Measurements from ENCODE around the gene RGS7.
"Not testable (repeated sequence)": the region's sequence is repeated elsewhere in the genome, so short reads cannot be mapped to it uniquely, and the experiment has no call there.

RGS7 gene

DNA sequence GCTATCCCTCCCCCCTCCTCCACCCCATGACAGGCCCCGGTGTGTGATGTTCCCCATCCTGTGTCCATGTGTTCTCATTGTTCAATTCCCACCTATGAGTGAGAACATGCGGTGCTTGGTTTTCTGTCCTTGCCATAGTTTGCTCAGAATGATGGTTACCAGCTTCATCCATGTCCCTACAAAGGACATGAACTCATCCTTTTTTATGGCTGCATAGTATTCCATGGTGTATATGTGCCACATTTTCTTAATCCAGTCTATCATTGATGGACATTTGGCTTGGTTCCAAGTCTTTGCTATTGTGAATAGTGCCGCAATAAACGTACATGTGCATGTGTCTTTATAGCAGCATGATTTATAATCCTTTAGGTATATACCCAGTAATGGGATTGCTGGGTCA lies 461.6 kb downstream of the RGS7 start:
- FAIRE-seq, result not testable (repeated sequence)

DNA sequence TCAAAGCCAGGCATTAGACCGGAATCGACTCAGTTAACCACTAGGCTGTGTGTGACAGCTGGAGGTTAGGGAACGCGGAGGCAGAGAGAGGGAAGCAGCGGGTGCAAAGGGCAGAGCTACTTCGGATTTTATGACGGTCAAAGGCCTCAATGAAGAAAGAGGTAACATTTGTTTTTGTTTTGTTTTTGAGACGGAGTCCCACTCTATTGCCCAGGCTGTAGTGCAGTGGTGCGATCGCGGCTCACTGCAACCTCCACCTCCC lies 468.3 kb downstream of the RGS7 start:
- no peak for FAIRE-seq

DNA sequence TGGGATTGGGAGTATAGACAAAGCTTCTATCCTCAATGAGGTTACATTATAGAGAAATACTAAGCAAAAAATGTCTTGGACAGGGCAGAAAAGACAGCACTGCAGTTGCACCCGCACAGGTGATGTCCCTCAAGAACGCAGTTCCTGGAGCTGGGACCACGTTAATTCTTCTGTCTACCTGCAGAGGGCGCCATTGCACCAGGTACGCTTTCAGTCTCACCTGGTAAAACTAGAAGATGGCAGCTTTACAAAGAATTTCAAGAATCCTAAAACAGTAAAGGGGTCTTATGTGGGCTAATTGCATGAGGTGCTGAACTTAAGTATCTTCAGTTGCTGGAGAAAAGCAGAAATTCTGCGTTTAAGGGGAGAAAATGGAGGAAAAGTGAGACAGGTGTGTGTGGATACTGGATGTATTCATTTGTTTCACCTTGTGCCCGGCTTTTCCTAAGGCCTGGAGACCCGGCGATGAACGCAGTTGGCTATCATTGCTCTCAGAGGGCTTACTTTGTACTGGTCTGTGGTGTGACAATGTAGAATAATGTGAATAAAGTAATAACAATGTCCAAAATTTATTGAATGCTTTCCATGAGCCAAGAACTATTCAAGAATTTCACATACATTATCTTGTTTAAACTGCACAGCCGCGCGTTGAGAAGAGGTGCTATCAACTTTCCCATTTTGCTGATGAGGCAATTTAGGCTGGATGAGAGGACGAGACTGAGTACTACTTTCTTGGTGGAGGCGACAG lies 468.8 kb downstream of the RGS7 start:
- no peak for FAIRE-seq

DNA sequence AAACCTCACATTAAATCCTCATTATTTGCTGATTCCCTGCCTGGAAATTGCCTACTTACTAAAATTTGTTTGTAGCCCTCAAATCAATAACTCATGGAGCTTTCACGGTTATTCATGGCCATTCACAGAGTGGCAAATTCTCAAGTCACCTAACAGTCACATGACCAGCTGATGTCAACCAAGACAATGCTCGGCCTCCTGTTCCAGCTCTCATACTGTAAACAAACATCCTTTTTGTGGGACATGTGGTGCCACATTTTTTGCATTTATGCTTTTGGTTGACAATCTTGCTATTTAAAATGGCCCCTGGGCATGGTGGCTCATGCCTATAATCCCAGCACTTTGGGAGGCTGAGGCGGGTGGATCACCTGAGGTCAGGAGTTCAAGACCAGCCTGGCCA lies 473.5 kb downstream of the RGS7 start:
- FAIRE-seq, result no peak

DNA sequence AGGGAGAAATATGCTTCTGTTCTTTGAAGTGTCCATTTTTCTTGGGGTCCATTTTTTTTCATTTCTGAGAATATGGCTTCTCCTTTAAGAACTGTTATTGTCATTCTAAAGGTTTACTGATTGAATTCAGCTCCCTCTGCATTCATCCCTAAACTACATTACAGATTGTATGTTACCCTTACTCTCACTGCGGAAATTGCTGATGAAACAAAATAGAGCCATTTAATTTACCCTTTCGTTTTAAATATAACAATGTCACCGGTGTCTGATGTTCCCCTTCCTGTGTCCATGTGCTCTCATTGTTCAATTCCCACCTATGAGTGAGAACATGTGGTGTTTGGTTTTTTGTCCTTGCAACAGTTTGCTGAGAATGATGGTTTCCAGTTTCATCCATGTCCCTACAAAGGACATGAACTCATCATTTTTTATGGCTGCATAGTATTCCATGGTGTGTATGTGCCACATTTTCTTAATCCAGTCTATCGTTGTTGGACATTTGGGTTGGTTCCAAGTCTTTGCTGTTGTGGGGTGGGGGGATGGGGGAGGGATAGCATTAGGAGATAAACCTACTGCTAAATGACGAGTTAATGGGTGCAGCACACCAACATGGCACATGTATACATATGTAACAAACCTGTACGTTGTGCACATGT lies 474.2 kb downstream of the RGS7 start:
- not testable (repeated sequence) for FAIRE-seq

DNA sequence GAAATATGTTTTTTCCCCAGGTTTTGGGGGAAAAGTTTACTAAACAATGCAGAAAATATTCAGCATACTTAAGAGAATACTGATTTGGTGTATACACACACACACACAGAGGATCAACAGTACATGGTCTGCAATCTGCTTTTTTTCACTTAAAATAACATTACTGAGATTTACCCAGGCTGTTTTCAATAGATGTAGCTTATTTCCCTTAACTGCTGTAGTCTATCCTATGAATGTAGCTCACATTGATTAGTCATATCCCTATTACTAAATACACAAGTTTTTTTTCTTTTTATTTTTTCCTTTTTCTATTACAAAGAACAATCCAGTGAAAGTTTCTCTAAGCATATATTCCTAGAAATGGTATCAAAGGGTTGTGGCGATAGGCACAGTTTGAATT lies 478.4 kb downstream of the RGS7 start:
- FAIRE-seq, result no peak

DNA sequence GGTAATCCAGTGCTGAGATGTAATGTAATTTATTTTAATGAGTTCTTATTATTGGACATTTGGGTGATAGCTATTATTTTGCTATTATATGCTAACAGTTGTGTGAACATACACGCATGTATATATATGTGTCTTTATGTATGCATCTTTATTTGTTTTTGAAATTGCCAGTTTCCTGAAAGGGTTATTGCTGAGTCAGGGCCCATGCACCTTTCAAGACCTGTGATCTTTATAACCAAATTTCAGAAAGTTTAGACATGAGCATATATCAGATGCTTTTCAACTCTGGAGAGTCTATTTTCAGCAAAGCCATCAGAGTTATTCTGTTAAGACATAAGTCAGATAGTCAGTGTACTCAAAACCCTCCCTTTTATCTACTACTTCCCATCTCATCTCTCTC lies 479.4 kb downstream of the RGS7 start:
- no peak for FAIRE-seq

DNA sequence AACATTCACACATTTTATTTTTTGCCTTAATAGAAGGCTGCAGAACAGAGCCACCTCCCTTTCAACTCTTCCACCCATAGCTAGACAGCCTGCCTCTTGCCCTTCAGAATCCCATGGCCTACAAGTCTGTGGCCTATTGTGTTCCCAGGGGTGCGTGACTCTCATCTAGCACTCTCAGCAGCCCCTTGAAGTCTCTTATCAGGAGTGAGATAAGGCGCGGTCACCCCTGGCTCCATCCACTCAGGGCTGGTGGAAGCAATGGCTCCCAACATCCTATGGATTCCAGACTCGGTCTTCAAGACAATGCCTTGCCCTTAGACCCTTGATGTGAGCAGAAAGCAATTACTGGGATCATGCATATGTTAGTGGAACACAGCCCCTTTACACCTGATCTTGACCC lies 480.9 kb downstream of the RGS7 start:
- FAIRE-seq, result no peak

DNA sequence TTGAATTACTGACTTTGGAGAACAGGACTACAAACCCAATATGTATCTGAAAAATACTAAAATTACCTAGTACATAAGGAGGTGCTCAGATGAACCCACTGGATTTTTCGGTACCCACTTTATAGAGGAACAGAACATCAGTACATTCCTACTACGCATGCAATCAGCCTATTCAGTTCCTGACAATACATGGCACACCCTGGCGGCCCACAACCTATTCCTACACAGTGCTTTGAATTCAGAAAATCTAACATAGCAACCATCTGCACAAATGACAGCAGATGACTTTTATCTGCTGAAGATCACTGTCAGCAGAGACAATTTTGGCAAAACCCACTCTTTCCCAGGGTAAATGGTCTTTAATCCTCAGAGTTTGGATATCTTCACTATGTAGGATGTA lies 487.9 kb downstream of the RGS7 start:
- FAIRE-seq, result no peak

DNA sequence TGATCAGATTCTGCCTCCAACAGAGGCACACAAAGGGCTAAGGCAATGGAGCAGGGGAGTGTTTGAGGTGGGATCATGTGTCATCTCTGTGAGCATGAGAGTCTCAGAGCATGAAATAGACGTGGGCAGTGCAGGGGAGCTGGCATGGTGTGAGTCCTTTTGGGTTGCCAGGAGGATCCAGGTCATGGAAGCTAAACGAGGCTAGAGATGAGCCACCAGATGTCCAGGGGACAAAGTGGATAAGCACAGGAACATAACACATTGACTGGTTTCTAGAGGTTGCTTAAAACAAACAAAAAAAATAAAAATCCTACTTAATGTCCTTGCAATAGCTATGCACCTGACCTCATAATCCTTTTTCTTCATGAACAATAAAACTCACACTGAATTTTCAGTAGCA lies 490.3 kb downstream of the RGS7 start:
- no peak for FAIRE-seq

DNA sequence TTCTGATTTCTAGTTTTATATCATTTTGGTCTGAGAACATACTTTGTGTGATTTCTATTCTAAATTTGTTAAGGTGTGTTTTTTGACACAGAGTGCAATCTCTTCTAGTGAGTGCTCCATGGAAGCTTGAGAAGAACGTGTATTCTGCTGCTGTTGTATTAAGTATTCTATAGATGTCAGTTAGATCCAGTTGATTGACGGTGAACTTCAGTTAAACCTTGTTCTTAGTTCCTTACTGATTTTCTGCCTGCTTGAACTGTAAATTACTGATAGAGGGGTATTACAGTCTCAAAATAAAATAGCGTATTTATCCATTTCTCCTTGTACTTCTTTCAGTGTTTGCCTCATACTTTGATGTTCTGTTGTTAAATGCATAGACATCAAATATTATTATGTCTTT lies 497.0 kb downstream of the RGS7 start:
- no peak for FAIRE-seq

DNA sequence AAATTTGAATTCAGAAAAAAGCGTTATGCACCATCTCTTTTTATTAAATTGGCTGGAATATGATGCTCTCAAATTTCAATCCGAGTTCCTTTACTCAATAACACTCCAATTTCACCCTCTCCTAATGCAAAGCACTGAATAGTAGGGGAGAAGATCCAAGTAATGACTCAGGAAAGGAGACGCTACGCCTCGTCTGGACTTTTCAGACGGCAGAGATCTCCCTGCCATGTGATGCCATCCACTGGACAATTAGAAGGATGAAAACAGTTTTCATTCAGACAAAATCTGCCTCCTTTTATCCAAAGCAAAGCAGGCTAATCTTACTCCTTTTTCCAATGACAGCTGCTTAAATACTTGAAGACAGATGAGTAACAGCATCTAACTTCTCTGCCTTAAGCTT lies 502.6 kb downstream of the RGS7 start:
- FAIRE-seq, result no peak

DNA sequence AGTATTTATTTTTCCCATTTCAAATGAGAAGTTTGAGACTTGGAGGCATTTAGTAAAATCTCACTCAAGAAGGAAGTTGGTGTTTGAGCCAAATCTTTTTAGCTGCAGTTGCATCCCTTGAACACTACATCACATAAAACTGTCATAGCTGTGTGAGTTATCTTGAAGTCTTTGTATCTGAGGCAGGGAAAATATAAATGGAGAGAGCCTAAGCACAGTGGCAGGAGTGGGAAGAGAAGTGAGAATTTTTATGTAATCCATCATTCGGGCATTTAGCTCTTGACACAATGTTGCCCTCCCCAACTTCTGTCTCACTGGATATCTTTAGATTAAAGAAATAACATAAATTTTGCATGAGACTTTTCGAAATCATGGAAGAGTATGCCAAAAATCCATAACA lies 509.7 kb downstream of the RGS7 start:
- no peak for FAIRE-seq

DNA sequence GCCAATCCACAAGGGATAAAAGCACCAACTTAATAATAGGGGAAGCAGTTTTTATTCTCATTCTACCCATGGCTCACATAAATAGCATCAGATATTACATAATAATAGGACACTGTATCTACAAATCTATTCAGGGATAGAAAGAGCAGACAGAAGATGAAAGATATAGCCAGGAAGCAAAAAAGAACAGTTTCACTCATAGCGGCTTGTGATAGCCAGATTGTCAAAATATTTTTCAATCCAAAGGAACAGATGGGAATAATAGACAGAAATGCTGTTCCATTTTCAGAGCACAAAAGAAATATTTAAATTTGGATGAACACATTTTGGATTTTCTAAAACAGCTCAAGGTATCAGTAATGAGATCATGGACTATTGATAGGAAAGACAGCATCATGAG lies 512.5 kb downstream of the RGS7 start:
- no peak for FAIRE-seq

DNA sequence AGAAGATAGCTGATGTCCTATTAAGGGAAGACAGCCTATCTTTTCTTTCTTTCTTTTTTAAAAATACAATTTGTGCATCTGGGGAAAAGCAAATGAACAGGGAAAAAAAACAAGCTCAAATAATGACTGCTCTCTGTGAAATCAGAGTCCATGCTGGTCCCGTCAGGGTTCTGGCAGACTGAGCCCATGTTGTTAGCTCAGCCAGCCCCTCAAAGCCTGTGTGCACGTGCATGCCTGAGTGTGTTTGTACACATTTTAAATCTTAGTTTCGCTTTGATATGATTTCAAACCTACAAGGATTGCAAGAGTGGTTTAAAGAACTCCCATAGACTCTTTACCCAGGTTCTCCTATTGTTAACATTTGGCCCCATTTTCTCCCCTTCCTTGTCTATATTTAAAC lies 513.2 kb downstream of the RGS7 start:
- no peak for FAIRE-seq

DNA sequence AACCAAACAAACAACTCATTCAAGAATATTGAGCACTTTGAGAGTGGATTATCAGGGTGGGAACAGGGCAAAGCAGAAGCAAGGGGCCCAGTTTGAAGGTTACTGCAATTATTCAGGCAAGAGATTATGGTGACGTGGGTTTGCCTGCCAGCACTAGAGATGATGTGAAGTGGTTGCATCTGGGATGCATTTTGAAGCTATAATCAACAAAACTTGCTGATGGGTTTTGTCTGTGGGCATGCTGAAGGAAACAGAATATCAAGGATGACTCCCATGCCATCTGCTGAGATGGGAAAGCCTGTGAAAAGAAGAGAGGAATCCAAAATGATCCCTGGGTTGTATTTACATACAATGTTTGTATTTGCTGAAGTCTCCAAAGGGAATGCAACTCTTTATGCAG lies 520.7 kb downstream of the RGS7 start:
- no peak for FAIRE-seq

DNA sequence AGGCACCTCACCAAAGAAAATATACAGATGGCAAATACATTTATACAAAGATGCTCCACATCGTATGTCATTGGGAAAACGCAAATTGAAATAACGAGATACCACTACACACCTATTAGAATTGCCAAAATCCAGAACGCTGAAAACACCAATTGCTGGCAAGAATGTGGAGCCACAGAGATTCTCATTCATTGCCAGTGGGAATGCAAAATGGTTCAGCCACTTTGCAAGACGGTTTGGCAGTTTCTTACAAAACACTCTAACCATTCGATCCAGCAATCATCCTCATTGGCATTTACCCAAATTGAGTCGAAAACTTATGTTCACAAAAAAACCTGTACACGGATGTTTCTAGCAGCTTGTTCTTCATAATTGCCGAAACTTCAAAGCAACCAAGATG lies 521.7 kb downstream of the RGS7 start:
- no peak for FAIRE-seq

DNA sequence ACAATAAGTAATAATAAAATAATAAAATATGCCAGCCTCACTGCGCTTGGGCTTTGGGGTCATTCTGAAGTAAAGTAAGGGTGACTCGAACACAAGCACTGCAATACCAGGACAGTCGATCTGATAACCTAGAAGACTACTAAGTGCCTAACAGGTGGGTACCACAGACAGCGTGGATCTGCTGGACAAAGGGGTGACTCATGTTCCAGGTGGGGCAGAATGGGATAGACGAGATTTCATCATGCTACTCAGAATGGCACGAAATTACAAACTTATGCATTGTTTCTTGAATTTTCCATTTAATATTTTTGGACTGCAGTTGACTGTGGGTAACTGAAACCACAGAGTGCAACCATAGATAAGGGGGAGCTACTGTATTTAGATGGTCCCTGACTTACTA lies 523.9 kb downstream of the RGS7 start:
- FAIRE-seq, result no peak

DNA sequence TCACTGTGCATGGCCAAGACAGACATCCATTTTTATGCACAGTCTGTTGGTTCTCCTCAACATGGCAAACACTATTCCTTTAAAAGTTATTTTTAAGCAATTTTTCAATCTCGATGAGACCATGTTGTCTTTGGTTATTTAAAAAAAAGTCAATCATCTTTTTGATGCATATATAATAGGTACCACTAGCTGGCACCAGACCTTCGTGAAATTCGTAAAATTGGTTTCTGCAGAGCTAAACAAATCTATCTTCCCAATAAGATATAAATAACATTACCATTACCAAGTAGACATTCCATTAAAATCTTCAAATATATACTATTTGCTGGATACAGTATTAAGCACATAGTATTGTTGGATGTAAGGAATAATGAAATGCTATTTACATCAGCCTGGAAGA lies 525.1 kb downstream of the RGS7 start:
- FAIRE-seq, result no peak

DNA sequence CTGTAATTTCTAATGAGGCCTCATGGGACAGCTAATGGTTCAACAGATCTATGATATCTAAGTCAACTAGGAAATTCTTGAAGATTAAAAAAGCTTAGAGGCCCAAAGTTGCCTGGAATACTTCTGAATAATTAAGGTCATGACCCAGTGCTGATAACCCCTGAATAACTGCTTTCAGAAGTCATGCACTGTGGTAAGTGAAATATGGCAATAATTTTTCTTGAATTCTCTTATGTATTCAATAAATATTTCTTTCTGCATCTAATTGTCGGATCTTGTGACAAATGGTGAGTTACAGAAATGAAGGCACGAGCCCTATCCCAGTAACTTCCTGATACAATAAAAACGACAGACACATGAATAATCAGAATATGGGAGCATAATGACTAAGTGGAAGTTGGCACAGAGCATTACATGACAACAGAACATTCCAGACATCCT lies 525.8 kb downstream of the RGS7 start:
- no peak for FAIRE-seq

DNA sequence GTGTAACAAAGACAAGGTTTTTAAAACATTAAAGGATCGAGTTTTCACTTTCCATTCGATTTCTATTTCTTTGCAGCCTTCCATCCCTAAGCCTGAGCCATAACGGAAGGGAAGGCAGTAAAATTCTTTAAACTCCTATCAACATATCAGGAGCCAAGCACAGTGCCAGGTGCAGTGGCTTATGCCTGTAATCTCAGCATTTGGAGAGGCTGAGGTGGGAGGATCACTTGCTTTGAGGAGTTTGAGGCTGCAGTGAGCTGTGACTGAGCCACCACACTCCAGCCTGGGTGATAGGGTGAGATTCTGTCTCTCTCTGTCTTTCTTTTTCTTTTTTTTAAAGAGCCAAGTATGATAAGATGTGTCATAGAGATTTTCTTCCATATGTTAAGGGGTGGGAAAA lies 527.5 kb downstream of the RGS7 start:
- FAIRE-seq, result no peak

DNA sequence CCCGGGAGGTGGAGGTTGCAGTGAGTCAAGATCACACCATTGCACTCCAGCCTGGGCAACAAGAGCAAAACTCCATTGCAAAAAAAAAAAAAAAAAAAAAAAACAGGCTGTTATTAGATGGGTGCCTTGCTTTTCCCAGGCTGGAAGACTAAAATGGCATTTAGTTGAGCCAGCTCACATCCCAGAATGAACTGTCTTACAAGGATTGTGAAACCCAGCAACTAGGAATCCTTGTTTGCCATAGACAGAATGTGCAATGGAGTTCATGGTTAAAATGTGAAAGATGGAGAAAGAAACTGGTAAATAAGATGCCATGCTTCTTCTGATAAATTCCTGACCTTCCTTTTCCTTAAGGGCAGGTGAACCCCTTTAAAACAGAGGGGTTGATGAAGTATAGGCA lies 529.2 kb downstream of the RGS7 start:
- no peak for FAIRE-seq

DNA sequence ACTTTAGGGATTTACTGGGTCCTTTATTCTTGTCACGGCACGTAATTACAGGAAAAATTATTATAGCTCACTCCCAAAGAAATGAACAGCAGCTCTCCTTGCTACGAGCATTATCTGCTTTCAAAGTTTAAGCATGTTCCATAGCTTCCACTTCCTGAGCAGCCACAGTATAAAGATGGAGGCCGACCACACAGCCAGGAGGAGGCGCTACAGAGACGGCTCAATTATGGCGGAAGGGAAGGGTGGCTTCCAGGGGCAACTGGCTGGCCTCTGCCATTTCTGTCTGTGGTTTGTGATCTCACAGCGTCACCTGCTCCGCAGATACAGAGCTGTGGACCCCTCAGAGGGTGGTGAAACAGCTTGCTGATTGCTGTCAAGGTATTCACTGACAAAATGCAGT lies 532.8 kb downstream of the RGS7 start:
- FAIRE-seq, result no peak

DNA sequence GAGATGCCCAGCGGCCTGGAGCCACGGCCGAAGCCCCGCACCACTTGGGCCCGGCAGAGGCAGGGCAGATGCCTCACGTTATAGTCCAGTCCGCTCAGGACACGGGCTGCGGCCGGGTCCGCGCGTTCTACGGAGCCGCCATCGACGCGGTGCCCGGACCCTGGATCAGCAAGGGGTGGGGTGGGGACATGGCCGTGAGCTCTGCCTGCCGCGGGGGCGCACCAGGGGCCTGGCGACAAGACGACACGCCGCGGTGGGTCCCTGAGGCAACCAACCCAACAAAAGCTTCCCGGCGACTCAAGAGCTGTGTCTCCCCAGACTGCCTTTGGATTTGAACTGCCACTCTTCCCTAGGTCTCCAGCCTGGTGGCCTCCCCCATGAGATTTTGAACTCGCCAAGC lies 533.6 kb downstream of the RGS7 start:
- no peak for FAIRE-seq

DNA sequence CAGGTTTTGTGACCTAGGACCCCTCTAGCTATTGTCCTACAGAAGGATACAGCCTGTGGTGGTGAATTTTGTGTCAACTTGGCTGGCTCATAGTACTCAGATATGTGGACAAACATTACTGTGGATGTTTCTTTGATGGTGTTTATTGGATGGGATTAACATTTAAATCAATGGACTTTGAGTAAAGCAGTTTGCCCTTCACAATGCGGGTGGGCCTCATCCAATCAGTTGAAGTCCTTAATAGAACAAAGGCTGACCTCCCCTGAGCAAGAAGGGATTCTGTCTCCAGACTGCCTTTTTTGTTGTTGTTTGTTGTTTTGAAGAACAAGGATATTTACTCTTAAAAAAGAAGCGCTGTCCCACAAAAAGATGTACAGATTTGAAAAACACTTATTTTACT lies 535.1 kb downstream of the RGS7 start:
- no peak for FAIRE-seq
